HepG2 (cell line): ENCODE results near the gene DBNDD2. TPM values are rescaled to one million over a fixed set of nuclear protein-coding genes. Genes with fewer than 3 reads are reported as not detected.

Experiments
- BRF2 ChIP-seq: sonication (generic); formaldehyde crosslinking; IDR thresholded peaks from 2 replicates; pipeline ENCODE4 v1.8.1; 2022; ENCODE audit warnings: mild to moderate bottlenecking, missing genetic modification reagents
- IRF1 ChIP-seq: sonication (generic); formaldehyde crosslinking; IDR thresholded peaks from 2 replicates; pipeline ENCODE4 v1.4.0; 2020; ENCODE audit warnings: low read depth, mild to moderate bottlenecking, missing genetic modification reagents
- MBNL3 ChIP-seq: fragments of 250-450 bp; sonication (Bioruptor Pico); conservative IDR thresholded peaks from 2 replicates; pipeline ENCODE4 v1.8.0; 2022; ENCODE audit warnings: mild to moderate bottlenecking, inconsistent platforms
- RORA ChIP-seq: sonication (generic); formaldehyde crosslinking; IDR thresholded peaks from 2 replicates; pipeline ENCODE4 v1.5.0; 2020; ENCODE audit warnings: mild to moderate bottlenecking, missing genetic modification reagents, moderate library complexity
- U2AF2 ChIP-seq: fragments of 200-400 bp; formaldehyde crosslinking; IDR thresholded peaks from 2 replicates; pipeline ENCODE4 v1.6.1; 2017; ENCODE audit warnings: low read depth, mild to moderate bottlenecking, low read length
- ZNF17 ChIP-seq: sonication (generic); formaldehyde crosslinking; IDR thresholded peaks from 2 replicates; pipeline ENCODE4 v1.5.0; 2020; ENCODE audit warnings: mild to moderate bottlenecking, missing genetic modification reagents
- ZNF263 ChIP-seq: sonication (generic); formaldehyde crosslinking; IDR thresholded peaks from 2 replicates; pipeline ENCODE4 v1.4.0; 2020; ENCODE audit warnings: missing genetic modification reagents
- ZNF737 ChIP-seq: sonication (generic); formaldehyde crosslinking; IDR thresholded peaks from 2 replicates; pipeline ENCODE4 v1.5.0; 2020; ENCODE audit warnings: missing genetic modification reagents, mild to moderate bottlenecking, borderline replicate concordance
- polyA plus RNA-seq, 8 experiments: library from polyadenylated mRNA; depleted of rRNA in 3 of 8; stranded (reverse) in 7 of 8; unstranded in 1 of 8; fragments of >200 nt; fragmentation: Illumina TruSeq in 4 of 8; extraction: Trizol in 4 of 8; gene quantifications; 2 replicates each; pipeline versions ENCODE4 v1.2.1 to v1.2.3, GENCODE V29; 2011 to 2016; ENCODE audit warnings: low read depth in 4 of 8, missing spikeins in 1 of 8, mixed read lengths in 1 of 8; ENCODE audit not compliant: insufficient read depth in 1 of 8
- total RNA-seq, 5 experiments: library from RNA; depleted of rRNA; stranded (reverse); fragments of >200 nt; fragmentation: Illumina TruSeq; extraction: Trizol; gene quantifications; 2 replicates each; pipeline ENCODE4 v1.2.3, GENCODE V29; 2016; ENCODE audit warnings: low read depth in 1 of 5
- TF ChIP-seq, protein P1 (sequence below): sonication (generic); formaldehyde crosslinking; IDR thresholded peaks from 2 replicates; pipeline ENCODE4 v1.5.0; 2020; ENCODE audit warnings: mild to moderate bottlenecking, missing genetic modification reagents, moderate library complexity
- TF ChIP-seq, protein P2 (sequence below): sonication (generic); formaldehyde crosslinking; IDR thresholded peaks from 2 replicates; pipeline ENCODE4 v1.5.1; 2020; ENCODE audit warnings: missing genetic modification reagents, mild to moderate bottlenecking, borderline replicate concordance
- TF ChIP-seq, protein P3 (sequence below): sonication (generic); formaldehyde crosslinking; IDR thresholded peaks from 2 replicates; pipeline ENCODE4 v1.5.0; 2020; ENCODE audit warnings: missing genetic modification reagents, mild to moderate bottlenecking, borderline replicate concordance
- TF ChIP-seq, protein P4 (sequence below): sonication (generic); formaldehyde crosslinking; IDR thresholded peaks from 2 replicates; pipeline ENCODE4 v1.5.0; 2020; ENCODE audit warnings: mild to moderate bottlenecking, missing genetic modification reagents, borderline replicate concordance

DBNDD2 gene
- total and polyA plus RNA-seq, 2 of the 13 experiments (the other 11 are each of a cell fraction or from before 2014, with no cell fraction given), result 16.7 to 47.6 TPM

DNA sequence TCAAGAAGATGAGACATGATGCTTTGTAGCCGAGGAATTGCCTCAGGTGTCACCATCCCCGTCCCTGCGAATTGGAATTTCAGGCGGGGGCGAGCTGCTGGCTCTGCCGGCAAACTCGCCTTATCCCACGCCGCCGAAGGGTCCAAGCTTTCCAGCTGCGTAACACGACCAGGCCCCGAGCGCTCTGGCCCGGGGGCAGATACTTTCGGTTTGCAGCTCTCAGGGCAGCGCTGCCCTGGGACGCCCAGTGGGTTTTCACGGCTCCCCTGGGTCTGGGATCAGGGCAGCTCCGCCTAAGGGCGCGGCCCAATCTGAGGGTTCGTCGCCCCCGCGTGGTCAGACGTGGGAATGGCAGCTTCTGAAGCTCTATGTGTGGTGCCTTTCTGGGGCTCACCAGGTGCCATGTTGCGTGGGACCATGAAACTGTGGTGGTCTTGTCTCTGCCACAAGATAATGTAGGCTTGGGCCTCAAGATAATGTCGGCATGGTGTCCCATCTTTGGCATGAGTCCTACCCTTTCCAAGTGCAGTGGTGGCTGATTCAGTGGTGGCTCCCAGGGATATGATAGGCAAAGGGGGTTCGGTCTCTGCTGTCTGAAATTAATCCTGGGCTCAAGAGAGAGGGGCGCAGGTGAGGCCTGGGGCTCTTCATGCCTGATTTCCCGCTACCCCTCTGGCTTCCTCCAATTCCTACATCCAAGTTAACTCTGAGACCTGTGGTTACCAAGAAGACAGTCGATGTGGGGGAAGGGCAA, 28.8 kb downstream of the DBNDD2 start (continued):
- TF ChIP-seq BRF2 (CRISPR knock-in tag) (no peak), ZNF17 (CRISPR knock-in tag) (no peak), ZNF263 (CRISPR knock-in tag) (peak; percentile 35; the same call in 1 of the 2 replicates), RORA (CRISPR knock-in tag) (no peak), U2AF2 (no peak), MBNL3 (no peak), IRF1 (peak; percentile 94), ZNF737 (CRISPR knock-in tag) (no peak)
- TF ChIP-seq, protein P1, sequence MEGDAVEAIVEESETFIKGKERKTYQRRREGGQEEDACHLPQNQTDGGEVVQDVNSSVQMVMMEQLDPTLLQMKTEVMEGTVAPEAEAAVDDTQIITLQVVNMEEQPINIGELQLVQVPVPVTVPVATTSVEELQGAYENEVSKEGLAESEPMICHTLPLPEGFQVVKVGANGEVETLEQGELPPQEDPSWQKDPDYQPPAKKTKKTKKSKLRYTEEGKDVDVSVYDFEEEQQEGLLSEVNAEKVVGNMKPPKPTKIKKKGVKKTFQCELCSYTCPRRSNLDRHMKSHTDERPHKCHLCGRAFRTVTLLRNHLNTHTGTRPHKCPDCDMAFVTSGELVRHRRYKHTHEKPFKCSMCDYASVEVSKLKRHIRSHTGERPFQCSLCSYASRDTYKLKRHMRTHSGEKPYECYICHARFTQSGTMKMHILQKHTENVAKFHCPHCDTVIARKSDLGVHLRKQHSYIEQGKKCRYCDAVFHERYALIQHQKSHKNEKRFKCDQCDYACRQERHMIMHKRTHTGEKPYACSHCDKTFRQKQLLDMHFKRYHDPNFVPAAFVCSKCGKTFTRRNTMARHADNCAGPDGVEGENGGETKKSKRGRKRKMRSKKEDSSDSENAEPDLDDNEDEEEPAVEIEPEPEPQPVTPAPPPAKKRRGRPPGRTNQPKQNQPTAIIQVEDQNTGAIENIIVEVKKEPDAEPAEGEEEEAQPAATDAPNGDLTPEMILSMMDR (CRISPR knock-in tag), result peak; percentile 100
- TF ChIP-seq, protein P2, sequence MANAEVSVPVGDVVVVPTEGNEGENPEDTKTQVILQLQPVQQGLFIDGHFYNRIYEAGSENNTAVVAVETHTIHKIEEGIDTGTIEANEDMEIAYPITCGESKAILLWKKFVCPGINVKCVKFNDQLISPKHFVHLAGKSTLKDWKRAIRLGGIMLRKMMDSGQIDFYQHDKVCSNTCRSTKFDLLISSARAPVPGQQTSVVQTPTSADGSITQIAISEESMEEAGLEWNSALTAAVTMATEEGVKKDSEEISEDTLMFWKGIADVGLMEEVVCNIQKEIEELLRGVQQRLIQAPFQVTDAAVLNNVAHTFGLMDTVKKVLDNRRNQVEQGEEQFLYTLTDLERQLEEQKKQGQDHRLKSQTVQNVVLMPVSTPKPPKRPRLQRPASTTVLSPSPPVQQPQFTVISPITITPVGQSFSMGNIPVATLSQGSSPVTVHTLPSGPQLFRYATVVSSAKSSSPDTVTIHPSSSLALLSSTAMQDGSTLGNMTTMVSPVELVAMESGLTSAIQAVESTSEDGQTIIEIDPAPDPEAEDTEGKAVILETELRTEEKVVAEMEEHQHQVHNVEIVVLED, result 0 out of 2 replicates have a peak, but pooled peaks have one; percentile 43
- TF ChIP-seq, protein P3, sequence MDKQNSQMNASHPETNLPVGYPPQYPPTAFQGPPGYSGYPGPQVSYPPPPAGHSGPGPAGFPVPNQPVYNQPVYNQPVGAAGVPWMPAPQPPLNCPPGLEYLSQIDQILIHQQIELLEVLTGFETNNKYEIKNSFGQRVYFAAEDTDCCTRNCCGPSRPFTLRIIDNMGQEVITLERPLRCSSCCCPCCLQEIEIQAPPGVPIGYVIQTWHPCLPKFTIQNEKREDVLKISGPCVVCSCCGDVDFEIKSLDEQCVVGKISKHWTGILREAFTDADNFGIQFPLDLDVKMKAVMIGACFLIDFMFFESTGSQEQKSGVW, result no peak
- TF ChIP-seq, protein P4, sequence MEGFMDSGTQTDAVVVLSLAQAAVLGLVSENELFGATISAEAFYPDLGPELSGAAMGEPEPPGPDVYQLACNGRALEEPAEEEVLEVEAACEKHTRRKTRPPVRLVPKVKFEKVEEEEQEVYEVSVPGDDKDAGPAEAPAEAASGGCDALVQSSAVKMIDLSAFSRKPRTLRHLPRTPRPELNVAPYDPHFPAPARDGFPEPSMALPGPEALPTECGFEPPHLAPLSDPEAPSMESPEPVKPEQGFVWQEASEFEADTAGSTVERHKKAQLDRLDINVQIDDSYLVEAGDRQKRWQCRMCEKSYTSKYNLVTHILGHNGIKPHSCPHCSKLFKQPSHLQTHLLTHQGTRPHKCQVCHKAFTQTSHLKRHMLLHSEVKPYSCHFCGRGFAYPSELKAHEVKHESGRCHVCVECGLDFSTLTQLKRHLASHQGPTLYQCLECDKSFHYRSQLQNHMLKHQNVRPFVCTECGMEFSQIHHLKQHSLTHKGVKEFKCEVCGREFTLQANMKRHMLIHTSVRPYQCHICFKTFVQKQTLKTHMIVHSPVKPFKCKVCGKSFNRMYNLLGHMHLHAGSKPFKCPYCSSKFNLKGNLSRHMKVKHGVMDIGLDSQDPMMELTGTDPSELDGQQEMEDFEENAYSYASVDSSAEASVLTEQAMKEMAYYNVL (CRISPR knock-in tag), result peak; percentile 85
